Renal pelvis (tissue), 4 donors: ENCODE data around the gene CPTP. TPM values are rescaled to one million over a fixed set of nuclear protein-coding genes. Genes with fewer than 3 reads are reported as not detected.

ENCODE experiments used
- DNase-seq: peaks from one replicate; pipeline ENCODE4 v3.0.0-alpha.2; 2013
- polyA plus RNA-seq, 3 donors: library from polyadenylated mRNA; unstranded; fragments of 120-200 nt; gene quantifications; one replicate each; pipeline ENCODE4 v1.2.1, GENCODE V29; 2013; ENCODE audit not compliant: insufficient read length in 3 of 3

Gene CPTP
- polyA plus RNA-seq, 3 donors, result 15.2 to 21.4 (median 19.0) TPM

DNA sequence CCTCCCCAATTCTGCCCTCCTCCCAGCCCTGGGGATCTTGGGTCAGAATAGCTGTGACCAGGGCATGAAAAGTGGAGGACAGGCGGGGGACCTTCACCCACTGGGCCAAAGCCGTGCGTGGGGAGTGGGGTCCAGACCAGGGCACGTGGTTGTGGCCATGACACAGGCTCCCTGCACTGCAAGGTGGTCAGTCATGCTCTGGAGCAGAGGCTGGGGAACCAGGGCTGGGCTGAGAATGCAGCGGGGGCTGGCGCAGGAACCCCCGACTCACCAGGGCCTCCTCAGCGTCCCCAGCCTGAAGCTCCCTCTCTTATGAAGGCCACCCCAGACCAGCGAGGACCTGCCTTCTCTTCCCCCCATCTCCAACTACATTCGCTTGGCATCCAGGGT, 21.9 kb downstream of the CPTP start:
- DNase-seq, result no peak

DNA sequence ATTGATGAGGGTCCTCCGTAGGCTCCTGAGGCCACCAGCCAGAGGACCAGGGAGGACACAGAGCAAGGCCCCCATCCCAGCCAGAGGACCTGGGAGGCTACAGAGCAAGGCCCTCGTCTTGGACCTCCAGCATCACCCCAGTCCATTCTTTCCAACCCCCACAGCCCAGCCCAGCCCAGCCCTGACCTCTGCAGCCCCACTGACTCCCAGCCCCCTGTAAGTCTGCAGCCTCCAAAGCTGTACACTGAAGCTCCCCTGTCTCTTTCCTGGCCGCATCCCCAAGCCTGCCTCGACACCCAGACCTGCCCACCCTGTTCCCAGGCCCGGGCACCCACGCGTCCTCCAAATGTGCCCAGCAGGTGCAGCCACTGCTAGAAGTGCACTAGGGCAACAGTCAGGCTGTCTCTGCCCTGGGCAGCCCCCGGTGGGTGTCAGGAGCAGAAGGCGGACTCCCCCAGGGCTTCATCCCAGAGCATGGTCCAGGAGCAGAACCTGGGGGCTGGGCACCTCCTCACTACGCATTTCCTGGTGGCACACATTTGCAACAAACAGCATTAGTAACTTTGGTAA, 22.5 kb downstream of the CPTP start:
- DNase-seq, result no peak

DNA sequence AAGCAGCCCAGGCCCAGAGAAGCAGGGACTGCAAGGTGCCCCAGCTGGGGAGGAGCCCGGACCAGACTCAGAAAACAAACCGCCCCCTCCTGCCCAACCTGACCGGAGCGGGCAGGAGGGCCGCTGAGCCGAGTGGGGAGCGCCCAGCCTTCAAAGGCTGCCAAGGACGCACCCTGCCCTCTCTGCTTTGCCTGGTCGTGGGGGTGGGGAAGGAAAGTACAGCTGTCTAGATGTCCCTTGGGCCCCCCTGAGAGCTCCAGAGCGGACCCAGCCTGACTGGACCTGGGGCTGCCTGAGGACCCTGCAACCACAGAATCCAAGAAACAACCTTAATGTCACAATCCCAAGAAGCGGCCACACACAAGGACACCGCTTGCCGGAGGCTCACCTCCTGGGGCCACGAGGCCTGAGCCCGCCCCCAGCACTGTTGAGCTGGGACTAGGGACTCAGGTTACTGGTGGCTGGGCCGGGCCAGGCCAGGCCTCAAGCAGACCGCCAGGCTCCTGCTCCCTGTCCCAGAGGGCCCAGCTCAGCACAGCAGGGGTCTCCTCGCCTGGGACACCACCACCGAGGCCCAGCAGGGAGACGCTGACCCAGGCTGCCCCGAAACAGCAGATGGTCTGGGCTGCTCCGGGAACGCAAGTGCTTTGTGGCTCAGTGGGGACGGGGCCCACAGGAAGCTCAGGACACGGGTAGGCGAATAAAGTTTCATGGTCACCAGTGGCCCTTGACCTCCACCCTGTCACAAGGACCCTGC, 23.2 kb downstream of the CPTP start:
- no peak for DNase-seq

- no peak for DNase-seq
Observed at GRCh38 chr1:1348420-1349255, 24.0 kb downstream of the CPTP start.

- no peak for DNase-seq
Observed at GRCh38 chr1:1349256-1350012, 24.8 kb downstream of the CPTP start, which contains the start of gene DVL1. Gene DVL1 (minus strand): TSS chr1:1349418. CDS start chr1:1349065, 353 bp downstream.

GRCh38 chr1:1351511-1352427, 27.2 kb downstream of the CPTP start:
- DNase-seq, result no peak

- DNase-seq, result no peak
Observed at GRCh38 chr1:1352786-1353388, 28.3 kb downstream of the CPTP start.

DNA sequence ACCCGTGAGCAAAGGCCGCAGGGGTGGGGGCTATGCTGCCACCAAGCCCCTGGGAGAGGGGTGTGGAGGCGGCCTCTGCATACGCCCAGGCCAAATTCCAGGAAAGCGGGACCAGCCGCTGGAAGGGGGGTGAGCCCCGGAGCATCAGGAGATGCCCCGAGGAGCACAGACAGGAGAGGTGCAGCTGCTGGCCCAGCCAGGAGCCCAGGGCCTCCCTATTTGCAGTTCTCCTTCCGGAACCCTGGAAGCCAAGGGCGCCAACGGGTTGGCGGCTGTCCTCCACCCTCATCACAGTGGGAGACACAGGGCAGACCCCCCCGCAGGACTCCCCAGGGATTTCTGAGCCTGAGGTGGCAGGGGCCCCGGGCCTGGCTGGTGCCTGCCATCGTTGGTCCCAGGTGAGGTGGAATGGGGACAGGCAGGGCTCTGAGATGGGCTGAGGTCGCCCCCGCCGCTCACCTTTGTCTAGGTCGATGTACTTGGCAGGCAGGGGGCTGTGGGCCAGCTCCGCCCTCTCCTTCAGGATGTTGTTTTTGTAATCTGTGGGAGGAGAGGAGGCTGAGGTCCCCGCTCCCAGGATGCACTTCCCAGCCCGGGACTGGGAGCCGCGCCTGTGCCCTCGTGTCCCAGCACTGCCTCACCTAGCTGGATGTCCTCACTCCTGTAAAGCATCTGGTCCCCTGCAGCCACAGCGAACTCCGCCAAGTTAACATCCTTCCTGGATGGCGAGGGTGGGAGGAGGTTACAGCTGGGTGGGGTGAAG, 29.0 kb downstream of the CPTP start:
- DNase-seq, result no peak

DNA sequence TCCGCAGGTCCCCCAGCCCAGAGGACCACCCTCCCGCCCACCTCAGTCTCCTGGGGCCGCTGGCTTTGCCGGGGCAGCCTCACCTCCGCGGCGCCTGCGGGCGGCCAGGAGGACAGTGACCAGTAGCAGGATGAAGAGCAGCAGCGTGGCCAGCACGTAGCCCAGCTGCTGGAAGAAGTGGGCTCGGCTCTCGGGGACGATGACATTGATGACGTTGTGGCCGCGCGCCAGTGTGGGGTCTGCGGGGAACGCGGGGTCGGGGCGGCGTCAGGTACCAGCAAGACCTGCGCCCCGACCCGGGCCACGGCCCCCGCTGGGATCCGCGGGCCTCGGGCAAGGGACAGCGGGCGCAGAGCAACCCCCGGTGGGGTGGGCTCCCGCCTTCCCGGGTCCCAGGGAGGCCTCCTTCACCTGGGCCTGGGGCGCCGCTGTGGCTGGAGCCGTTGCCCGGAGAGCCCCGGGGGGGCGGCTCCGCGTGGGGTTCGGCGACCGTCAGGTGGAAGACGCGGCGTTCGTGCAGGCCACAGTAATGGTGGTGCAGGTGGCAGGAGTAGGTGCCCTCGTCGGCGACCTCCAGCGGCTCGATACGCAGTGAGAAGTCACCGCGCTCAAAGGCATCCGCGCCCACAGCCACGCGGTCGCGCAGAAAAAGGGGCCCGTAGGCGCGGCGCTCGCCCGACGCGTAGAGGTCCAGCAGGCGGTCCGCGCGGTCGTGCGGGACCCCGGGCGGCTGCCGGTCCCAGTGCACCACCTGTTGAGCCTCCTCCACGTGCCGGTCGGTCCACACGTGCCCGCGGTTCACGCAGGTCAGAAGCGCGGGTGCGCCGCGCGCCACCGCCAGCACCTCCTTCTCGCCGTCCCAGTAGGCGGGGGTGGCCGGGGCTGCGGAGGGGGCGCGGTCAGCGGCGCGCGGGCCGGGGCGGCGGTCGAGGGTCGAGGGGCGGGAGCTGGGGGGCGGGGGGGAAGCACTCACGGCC, 30.0 kb downstream of the CPTP start:
- DNase-seq, result no peak

DNA sequence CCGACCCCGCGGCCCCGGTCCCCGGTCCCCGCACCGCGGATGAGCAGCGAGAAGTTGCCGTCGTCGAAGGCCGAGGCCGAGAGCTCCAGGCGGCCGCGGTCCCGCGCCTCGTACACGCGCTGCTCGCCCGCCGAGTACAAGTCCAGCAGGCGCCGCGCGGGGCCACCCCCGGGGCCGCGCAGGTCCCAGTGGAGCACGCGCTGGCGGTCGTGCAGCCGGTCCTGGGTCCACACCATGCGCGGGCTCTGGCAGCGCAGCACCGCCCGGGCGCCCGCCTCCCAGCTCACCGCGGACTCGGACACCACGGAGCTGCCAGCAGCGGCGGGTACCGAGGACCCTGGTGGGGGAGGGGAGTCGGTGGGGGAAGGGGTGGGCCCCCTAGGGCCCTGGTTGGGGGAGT, 30.8 kb downstream of the CPTP start:
- DNase-seq, result no peak

DNA sequence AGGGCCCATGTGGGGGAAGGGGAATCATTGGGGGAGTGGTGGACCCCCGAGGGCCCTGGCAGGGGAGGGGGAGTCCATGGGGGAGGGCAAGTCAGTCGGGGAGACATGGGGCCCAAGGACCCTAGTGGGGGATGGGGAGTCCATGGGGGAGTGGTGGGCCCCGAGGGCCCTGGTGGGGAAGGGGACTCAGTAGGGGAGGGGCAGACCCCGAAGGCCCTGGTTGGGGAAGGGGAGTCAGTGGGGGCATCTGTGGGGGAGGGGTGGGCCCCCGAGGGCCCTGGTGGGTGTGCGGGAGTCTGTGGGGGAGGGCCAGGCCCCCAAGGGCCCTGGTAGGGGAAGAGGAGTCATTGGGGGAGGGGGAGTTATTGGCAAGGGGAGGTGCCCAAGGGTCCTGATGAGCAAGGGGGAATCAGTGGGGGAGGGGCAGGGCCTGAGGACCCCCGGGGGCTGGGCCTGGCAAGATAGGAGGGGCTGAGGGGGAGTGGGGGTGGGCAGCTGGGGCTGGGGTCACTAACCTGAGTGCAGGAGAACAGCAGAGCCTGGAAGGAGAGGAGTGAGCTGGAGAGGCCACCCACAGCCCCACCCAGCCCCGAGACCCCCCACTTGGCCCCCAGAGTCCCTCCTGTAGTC, 31.7 kb downstream of the CPTP start:
- no peak for DNase-seq

DNA sequence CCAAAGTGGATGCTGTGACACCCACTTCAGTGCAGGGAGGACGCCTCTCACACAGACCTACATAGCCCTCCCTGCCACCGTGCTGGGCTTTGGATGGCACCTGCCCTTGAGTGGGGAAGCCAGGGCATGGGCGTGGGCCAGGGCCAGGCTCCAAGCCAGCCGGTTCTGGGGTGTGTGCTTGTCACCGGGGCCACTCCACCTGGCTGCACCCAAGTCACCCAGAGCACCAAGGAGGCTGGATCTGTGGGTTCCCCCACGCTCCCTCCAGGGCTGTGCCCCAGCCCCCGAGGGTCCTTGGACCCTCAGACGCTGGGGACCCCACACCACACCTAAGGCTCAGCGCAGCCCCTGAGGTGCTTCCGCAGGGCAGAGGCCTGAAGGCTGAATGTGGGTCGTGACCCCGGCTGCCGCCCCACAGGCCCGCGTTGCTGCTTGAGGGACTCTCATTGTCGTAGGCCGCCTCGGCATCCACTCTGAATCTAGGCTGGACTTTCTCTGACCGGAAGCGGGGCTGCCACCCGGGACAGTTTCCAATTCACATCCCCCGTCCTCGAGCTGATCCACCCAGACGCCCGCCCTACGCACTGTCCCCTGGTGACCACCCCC, 32.3 kb downstream of the CPTP start:
- no peak for DNase-seq

DNA sequence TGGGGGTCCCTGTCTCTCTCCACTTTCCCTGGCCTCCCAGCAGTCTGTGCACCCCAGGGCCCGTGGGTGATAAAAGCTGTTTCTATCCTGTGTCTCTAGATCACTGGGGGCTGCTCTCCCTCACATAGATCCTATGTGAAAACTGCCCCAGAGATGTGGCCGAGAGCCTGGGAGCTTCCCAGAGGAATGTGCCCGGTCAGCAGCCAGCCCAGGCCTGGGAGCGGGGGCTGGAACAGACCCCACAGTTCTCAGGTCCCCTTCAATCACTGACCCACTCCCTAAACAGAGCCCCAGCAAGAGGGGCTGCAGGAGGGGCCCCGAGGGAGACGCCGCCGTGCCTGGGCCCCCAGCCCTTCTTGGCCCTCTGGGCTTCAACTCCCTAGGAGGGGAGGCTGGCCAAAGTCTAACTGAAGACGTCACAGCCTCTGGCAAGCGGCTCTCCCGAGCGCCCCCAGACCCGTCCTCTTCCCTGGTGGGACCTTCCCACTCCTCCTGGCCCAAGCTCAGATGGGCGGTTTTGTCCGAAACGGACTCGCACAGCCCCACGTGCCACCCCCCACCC, 33.4 kb downstream of the CPTP start:
- DNase-seq, result no peak

- peak; percentile 72 for DNase-seq
Observed at GRCh38 chr1:1358433-1359271, 34.0 kb downstream of the CPTP start, which contains the start of gene MXRA8. Gene MXRA8 (minus strand): TSS chr1:1358555. CDS start chr1:1358504, 51 bp downstream.

- no peak for DNase-seq
Observed at GRCh38 chr1:1359308-1359663, 34.7 kb downstream of the CPTP start.
